Common myeloid progenitor, CD34-positive (primary cell): ENCODE data around the gene TBC1D22A.
A peak's percentile ranks its signal among the peaks of the same experiment; 100 is the strongest.

Source experiments
- CTCF ChIA-PET: fragments of 350-600 bp; sonication (Branson Sonifier 250); formaldehyde crosslinking; loops from one replicate; lab custom pipeline; 2021; ENCODE audit warnings: antibody characterized with exemption; lab: Charles Lee
- POLR2A ChIA-PET: fragments of 350-600 bp; sonication (Branson Sonifier 250); formaldehyde crosslinking; loops from one replicate; lab custom pipeline; 2021; ENCODE audit warnings: antibody characterized with exemption; lab: Charles Lee
- DNase-seq, 3 donors: peaks; one replicate each; pipeline versions ENCODE4 v3.0.0 to v3.0.0-alpha.2; 2013
- H3K27ac ChIP-seq, 2 experiments: 1 replicate in 1 of 2; 2 replicates in 1 of 2; pipeline ENCODE4 v1.7.0; 2013; ENCODE audit warnings: inconsistent platforms in 2 of 2, low read length in 2 of 2, mild to moderate bottlenecking in 2 of 2, low read depth in 1 of 2, moderate library complexity in 1 of 2; ENCODE audit not compliant: severe bottlenecking in 2 of 2, insufficient read depth in 1 of 2, poor library complexity in 1 of 2
- H3K27me3 ChIP-seq, 5 experiments: replicated peaks in 2 of 5; 1 replicate in 3 of 5; 2 replicates in 2 of 5; pipeline versions ENCODE4 v1.6.1 to v1.7.0; 2013; ENCODE audit warnings: low read length in 4 of 5, mild to moderate bottlenecking in 2 of 5, moderate library complexity in 2 of 5, inconsistent platforms in 1 of 5; ENCODE audit not compliant: insufficient read depth in 5 of 5, control insufficient read depth in 4 of 5
- H3K36me3 ChIP-seq, 4 experiments: 1 replicate in 2 of 4; 2 replicates in 2 of 4; pipeline versions ENCODE4 v1.6.1 to v1.7.0; 2013; ENCODE audit warnings: low read length in 3 of 4, control low read depth in 1 of 4, mild to moderate bottlenecking in 1 of 4; ENCODE audit not compliant: control insufficient read depth in 4 of 4, insufficient read depth in 4 of 4
- H3K4me1 ChIP-seq, 4 experiments: 1 replicate in 3 of 4; 2 replicates in 1 of 4; pipeline versions ENCODE4 v1.6.1 to v1.7.1; 2013; ENCODE audit warnings: low read length in 3 of 4, mild to moderate bottlenecking in 3 of 4, control low read depth in 1 of 4, inconsistent platforms in 1 of 4, moderate library complexity in 1 of 4; ENCODE audit not compliant: control insufficient read depth in 4 of 4, insufficient read depth in 4 of 4; ENCODE audit errors: control extremely low read depth in 1 of 4
- H3K4me3 ChIP-seq, 7 experiments: 1 replicate in 4 of 7; 2 replicates in 3 of 7; pipeline versions ENCODE4 v1.5.1 to v1.7.0; 2013; ENCODE audit warnings: mild to moderate bottlenecking in 7 of 7, low read length in 6 of 7, moderate library complexity in 6 of 7, inconsistent platforms in 2 of 7, low read depth in 2 of 7, control low read depth in 1 of 7; ENCODE audit not compliant: insufficient read depth in 4 of 7, control insufficient read depth in 1 of 7; ENCODE audit errors: extremely low read depth in 1 of 7
- H3K9me3 ChIP-seq, 5 experiments: 1 replicate in 4 of 5; 2 replicates in 1 of 5; pipeline versions ENCODE4 v1.6.1 to v1.7.1; 2013; ENCODE audit warnings: low read length in 4 of 5, mild to moderate bottlenecking in 2 of 5, inconsistent platforms in 1 of 5, low read depth in 1 of 5, moderate library complexity in 1 of 5; ENCODE audit not compliant: control insufficient read depth in 4 of 5, insufficient read depth in 2 of 5; ENCODE audit errors: control extremely low read depth in 1 of 5
- WGBS: methylation state at CpG from one replicate; pipeline ENCODE4 v1.1.5; 2013; ENCODE audit not compliant: insufficient coverage; 5-methylcytosine and 5-hydroxymethylcytosine counted together

Gene TBC1D22A

GRCh38 chr22:47071807-47072641 lies 309.6 kb downstream of the TBC1D22A start:
- H3K27ac ChIP-seq, result no peak overlapping the region
- 77% methylated on average over 6 of the region's 13 CpGs for WGBS
- H3K4me1 ChIP-seq, result peaks cover 3 to 16% (median 11%) of the 10 kb centered on the region in 4 experiments
- DNase-seq, result peak in 1 of 3 donors; percentile 49
- H3K27me3 ChIP-seq, result no peaks in the 10 kb centered on the region
- CTCF ChIA-PET, result no interaction called here
- POLR2A ChIA-PET, result no interaction called here
- no peak overlapping the region for H3K4me3 ChIP-seq
- peaks cover 0 to 28% (median 15%) of the 10 kb centered on the region in 5 experiments for H3K9me3 ChIP-seq
- peaks cover 0 to 19% (median 8%) of the 10 kb centered on the region in 4 experiments for H3K36me3 ChIP-seq

- H3K4me1 ChIP-seq, result peaks cover 3 to 16% (median 11%) of the 10 kb centered on the region in 4 experiments
- no peaks in the 10 kb centered on the region for H3K27me3 ChIP-seq
- 98% methylated on average over 7 of the region's 7 CpGs for WGBS
- H3K36me3 ChIP-seq, result peaks cover 0 to 20% (median 9%) of the 10 kb centered on the region in 4 experiments
- ChIA-PET POLR2A (no interaction called here), CTCF (no interaction called here)
- peaks cover 0 to 34% (median 19%) of the 10 kb centered on the region in 5 experiments for H3K9me3 ChIP-seq
- DNase-seq, result no peak
- H3K4me3 ChIP-seq, result no peak overlapping the region
- no peak overlapping the region for H3K27ac ChIP-seq
Observed at GRCh38 chr22:47072642-47072967, 310.2 kb downstream of the TBC1D22A start.

- ChIA-PET POLR2A (no interaction called here), CTCF (no interaction called here)
- no peak for DNase-seq
- H3K9me3 ChIP-seq, result peaks cover 0 to 38% (median 21%) of the 10 kb centered on the region in 5 experiments
- no peak overlapping the region for H3K27ac ChIP-seq
- H3K36me3 ChIP-seq, result peaks cover 0 to 20% (median 11%) of the 10 kb centered on the region in 4 experiments
- no peak overlapping the region for H3K4me3 ChIP-seq
- H3K4me1 ChIP-seq, result peaks cover 3 to 16% (median 11%) of the 10 kb centered on the region in 4 experiments
- H3K27me3 ChIP-seq, result no peaks in the 10 kb centered on the region
- 96% methylated on average over 6 of the region's 7 CpGs for WGBS
Observed at GRCh38 chr22:47073075-47073474, 310.6 kb downstream of the TBC1D22A start.

GRCh38 chr22:47074105-47074504 lies 311.7 kb downstream of the TBC1D22A start:
- CTCF ChIA-PET, result no interaction called here
- WGBS, result 98% methylated on average over 6 of the region's 7 CpGs

GRCh38 chr22:47075568-47075967 lies 313.1 kb downstream of the TBC1D22A start:
- Histone ChIP-seq H3K27me3 (no peaks in the 10 kb centered on the region), H3K4me3 (no peak overlapping the region), H3K9me3 (peaks cover 0 to 53% (median 26%) of the 10 kb centered on the region in 5 experiments), H3K27ac (no peak overlapping the region), H3K4me1 (peaks cover 3 to 16% (median 9%) of the 10 kb centered on the region in 4 experiments), H3K36me3 (peaks cover 0 to 20% (median 11%) of the 10 kb centered on the region in 4 experiments)
- no peak for DNase-seq
- ChIA-PET CTCF (interaction anchor here (1.0 kb wide), 1 partner anchor 273 kb away, joined by 3 read pairs; no protein-coding TSS in a partner anchor), POLR2A (no interaction called here)

More at GRCh38 chr22:47074105-47074504, 311.7 kb downstream of the TBC1D22A start:
- peaks cover 3 to 16% (median 11%) of the 10 kb centered on the region in 4 experiments for H3K4me1 ChIP-seq
- H3K27ac ChIP-seq, result no peak overlapping the region
- H3K9me3 ChIP-seq, result peaks cover 0 to 46% (median 26%) of the 10 kb centered on the region in 5 experiments
- no peak for DNase-seq
- no peak overlapping the region for H3K4me3 ChIP-seq
- H3K36me3 ChIP-seq, result peaks cover 0 to 20% (median 11%) of the 10 kb centered on the region in 4 experiments
- POLR2A ChIA-PET, result no interaction called here
- H3K27me3 ChIP-seq, result no peaks in the 10 kb centered on the region

- no peak overlapping the region for H3K27ac ChIP-seq
- ChIA-PET POLR2A (no interaction called here), CTCF (no interaction called here)
- peaks cover 0 to 5% (median 1%) of the 10 kb centered on the region in 4 experiments for H3K4me1 ChIP-seq
- no peaks in the 10 kb centered on the region for H3K27me3 ChIP-seq
- H3K36me3 ChIP-seq, result peaks cover 0 to 20% (median 11%) of the 10 kb centered on the region in 4 experiments
- WGBS, result 100% methylated on average over 1 of the region's 2 CpGs
- H3K4me3 ChIP-seq, result no peak overlapping the region
- DNase-seq, result no peak
- H3K9me3 ChIP-seq, result peaks cover 0 to 57% (median 26%) of the 10 kb centered on the region in 5 experiments
Observed at GRCh38 chr22:47076758-47077157, 314.3 kb downstream of the TBC1D22A start.

- ChIA-PET POLR2A (no interaction called here), CTCF (no interaction called here)
- H3K27ac ChIP-seq, result no peak overlapping the region
- WGBS, result no CpG with 5 or more reads among the region's 3 CpGs
- no peaks in the 10 kb centered on the region for H3K4me1 ChIP-seq
- H3K36me3 ChIP-seq, result peaks cover 0 to 10% (median 3%) of the 10 kb centered on the region in 4 experiments
- no peak for DNase-seq
- H3K9me3 ChIP-seq, result peaks cover 0 to 48% (median 19%) of the 10 kb centered on the region in 5 experiments
- no peak overlapping the region for H3K4me3 ChIP-seq
- no peaks in the 10 kb centered on the region for H3K27me3 ChIP-seq
Observed at GRCh38 chr22:47080100-47080499, 317.6 kb downstream of the TBC1D22A start.
